ENCODE data around the gene MRGPRG. TPM values are rescaled to one million over a fixed set of nuclear protein-coding genes. Genes with fewer than 3 reads are reported as not detected.

The MRGPRG gene
- total RNA-seq, 4 donors from 2014 or later: not detected

GRCh38 chr11:3176487-3176886 lies 42.1 kb downstream of the MRGPRG start:
- no peak for TF ChIP-seq CTCF (IDR thresholded peaks at IDR 0.05; ENCODE audit: low read depth)

- TF ChIP-seq CTCF (IDR thresholded peaks at IDR 0.05; ENCODE audit: low read depth): no peak
These were observed 43.4 kb downstream of the MRGPRG start for GRCh38 chr11:3175194-3175593.

GRCh38 chr11:3174387-3174786 lies 44.2 kb downstream of the MRGPRG start:
- no peak for TF ChIP-seq CTCF (IDR thresholded peaks at IDR 0.05; ENCODE audit: low read depth)

GRCh38 chr11:3173795-3174194 lies 44.8 kb downstream of the MRGPRG start:
- no peak for TF ChIP-seq CTCF (IDR thresholded peaks at IDR 0.05; ENCODE audit: low read depth)

GRCh38 chr11:3171931-3172560 lies 46.6 kb downstream of the MRGPRG start:
- TF ChIP-seq CTCF (IDR thresholded peaks at IDR 0.05; ENCODE audit: low read depth): no peak

GRCh38 chr11:3170756-3171650 lies 47.6 kb downstream of the MRGPRG start:
- TF ChIP-seq CTCF (IDR thresholded peaks at IDR 0.05; ENCODE audit: low read depth): no peak

- no peak for TF ChIP-seq CTCF (IDR thresholded peaks at IDR 0.05; ENCODE audit: low read depth)
These were observed 48.4 kb downstream of the MRGPRG start for GRCh38 chr11:3170044-3170755.

All from subcutaneous adipose tissue (tissue), 4 donors.